Regular cardiac myocyte (primary cell): Measurements from ENCODE around the gene KRT222. TPM values are rescaled to one million over a fixed set of nuclear protein-coding genes. Genes with fewer than 3 reads are reported as not detected.

Experiments
- total RNA-seq: library from RNA; depleted of rRNA; stranded (reverse); fragments of >200 nt; gene quantifications from 2 replicates; pipeline ENCODE4 v1.2.3, GENCODE V29; 2014

The KRT222 gene
- under 0.01 TPM in 1 of 2 replicates, not detected in the other for total RNA-seq

DNA sequence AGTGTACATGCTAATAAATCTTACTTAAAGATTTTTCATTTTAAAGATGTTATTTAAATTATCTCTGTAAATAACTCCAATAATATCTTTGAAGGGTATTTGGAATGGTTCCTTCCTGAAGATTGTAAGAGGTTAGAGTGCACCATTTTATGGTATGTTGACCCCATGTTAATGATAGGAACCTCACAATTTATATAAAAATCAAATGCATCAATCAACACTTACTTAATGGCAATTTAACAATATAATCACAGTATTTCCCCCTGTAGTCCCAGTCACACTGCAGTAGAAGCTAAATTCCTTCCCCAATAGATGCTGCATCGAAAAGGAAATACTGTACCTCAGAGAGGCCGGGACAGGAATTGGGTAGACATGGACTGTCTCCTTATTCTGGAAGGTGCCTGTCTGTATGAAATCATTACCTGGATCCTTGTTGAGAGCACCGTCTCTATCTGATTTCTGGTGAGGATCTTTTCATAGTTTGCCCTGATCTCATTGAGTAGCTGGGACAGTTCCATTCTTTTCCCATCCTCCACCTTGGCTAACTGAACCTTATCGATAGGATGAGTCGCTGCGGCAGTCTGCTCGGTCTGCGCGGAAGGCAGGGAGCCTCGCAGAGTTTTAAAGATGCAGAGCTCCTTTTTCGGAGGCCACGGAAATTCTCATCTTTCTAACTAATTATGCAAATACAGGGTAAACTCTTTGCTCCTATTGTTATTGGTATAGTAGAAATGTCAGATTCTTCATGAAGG, at the start of gene KRT222:
Gene KRT222 (minus strand): TSS at position 596 of the 752 bp plus-strand sequence. CDS start 78 bp downstream, at position 518.

DNA sequence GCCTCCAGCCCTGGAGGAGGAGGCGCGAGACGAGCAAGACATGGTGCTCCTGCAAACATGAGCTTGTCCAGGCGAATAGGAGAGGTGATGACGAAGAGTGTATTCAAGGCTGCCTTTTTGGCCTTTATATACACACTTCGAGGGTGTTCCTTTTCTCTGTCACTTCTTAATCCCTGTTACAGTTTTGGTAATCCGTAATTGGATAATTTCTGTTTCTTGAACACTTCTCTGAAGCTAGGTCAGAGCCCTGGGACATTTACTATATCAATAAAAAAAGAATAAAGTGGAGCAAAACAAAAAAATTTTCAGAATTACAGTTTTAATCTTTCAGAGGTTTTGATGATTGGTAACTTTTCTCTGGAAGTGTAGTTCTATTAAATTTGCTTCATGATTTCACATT, 38.7 kb upstream of the KRT222 start, which contains the start of gene KRT24:
Gene KRT24 (minus strand): TSS at position 101 of the 400 bp plus-strand sequence. CDS start 59 bp downstream, at position 42.

DNA sequence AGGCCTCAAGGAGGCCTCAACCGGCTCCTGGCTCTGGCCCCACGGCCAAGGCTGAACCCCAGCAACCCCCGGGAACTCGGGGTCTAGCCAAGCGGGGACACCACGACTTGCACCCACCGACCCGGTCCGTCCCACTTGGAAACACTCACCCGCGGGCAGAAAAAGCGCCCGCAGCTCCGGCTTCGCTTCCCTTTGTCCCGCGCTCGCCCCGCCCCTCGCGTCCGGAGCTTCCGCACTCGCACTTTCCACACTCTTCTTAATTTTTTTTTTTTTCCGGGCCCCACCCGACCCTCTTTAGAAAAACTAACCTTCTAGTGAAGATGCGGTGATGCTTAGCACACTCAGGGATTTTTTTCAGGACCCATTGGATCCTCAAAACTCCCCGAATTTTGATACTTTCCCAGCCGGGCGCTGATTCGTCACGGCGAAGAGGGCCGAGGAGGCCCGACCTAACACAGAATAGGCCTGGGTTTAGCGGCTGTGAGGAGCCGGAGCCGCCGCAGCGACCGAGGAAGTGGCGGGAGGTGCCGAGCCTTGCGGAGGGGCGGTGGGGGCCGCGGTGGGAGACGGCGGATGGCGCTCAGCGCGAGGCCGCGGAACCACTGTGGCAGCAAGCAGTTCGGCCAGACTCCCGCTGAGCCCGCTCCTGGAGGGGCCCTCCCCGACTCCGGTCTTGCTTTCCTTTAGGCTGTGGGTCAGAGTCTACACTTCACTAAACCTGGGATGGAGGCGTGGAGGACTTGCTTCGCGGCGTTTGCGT, 17.2 kb downstream of the KRT222 start, which contains the start of gene SMARCE1:
Gene SMARCE1 (minus strand): TSS at position 195 of the 760 bp plus-strand sequence. CDS start 2,016 bp downstream, outside the sequence.

Other genes starting within 250 kb of the KRT222 start
- 17.5 and 163 TPM in 2 replicates for gene TOP2A, start 247.3 kb downstream of the KRT222 start, total RNA-seq
- gene IGFBP4, start 221.7 kb downstream of the KRT222 start, total RNA-seq, result 222 and 518 TPM in 2 replicates
- not detected in 2 replicates for gene TNS4, start 163.6 kb downstream of the KRT222 start, total RNA-seq
- under 0.01 and 0.28 TPM in 2 replicates for gene CCR7, start 99.7 kb downstream of the KRT222 start, total RNA-seq
- 53.6 and 90.5 TPM in 2 replicates for gene SMARCE1, start 17.4 kb downstream of the KRT222 start, total RNA-seq
- not detected in 2 replicates for gene KRT24, start 38.6 kb upstream of the KRT222 start, total RNA-seq
- gene KRT25, start 90.2 kb upstream of the KRT222 start, total RNA-seq, result not detected in 2 replicates
- gene KRT26, start 107.0 kb upstream of the KRT222 start, total RNA-seq, result not detected in 2 replicates
- gene KRT27, start 117.4 kb upstream of the KRT222 start, total RNA-seq, result not detected in 2 replicates
- gene KRT28, start 134.8 kb upstream of the KRT222 start, total RNA-seq, result not detected in 2 replicates
- 3.9 and 8.8 TPM in 2 replicates for gene KRT10, start 157.4 kb upstream of the KRT222 start, total RNA-seq
- gene KRT12, start 202.0 kb upstream of the KRT222 start, total RNA-seq, result not detected in 2 replicates
- not detected in 2 replicates for gene KRT20, start 220.1 kb upstream of the KRT222 start, total RNA-seq